HAP-1 (cell line): ENCODE results near the gene RNF215.
"Not testable (repeated sequence)": the region's sequence is repeated elsewhere in the genome, so short reads cannot be mapped to it uniquely, and the experiment has no call there.

Experiments used
- DNase-seq, 2 experiments: peaks; one replicate each; pipeline ENCODE4 v3.0.0-alpha.2; 2016 to 2020; ENCODE audit warnings: low spot score in 2 of 2
- H3K27me3 ChIP-seq: fragments of 250-450 bp; sonication (Bioruptor Pico); 2 replicates; pipeline ENCODE4 v1.5.1; 2020; ENCODE audit warnings: low read depth, mild to moderate bottlenecking, moderate library complexity
- H3K36me3 ChIP-seq: fragments of 250-450 bp; sonication (Bioruptor Pico); replicated peaks from 2 replicates; pipeline ENCODE4 v1.5.1; 2020; ENCODE audit warnings: mild to moderate bottlenecking
- H3K4me1 ChIP-seq: fragments of 250-450 bp; sonication (Bioruptor Pico); 2 replicates; pipeline ENCODE4 v1.5.1; 2020; ENCODE audit warnings: mild to moderate bottlenecking
- H3K4me3 ChIP-seq: fragments of 250-450 bp; sonication (Bioruptor Pico); 2 replicates; pipeline ENCODE4 v1.5.1; 2020; ENCODE audit warnings: mild to moderate bottlenecking, moderate library complexity
- H3K9me3 ChIP-seq: fragments of 250-450 bp; sonication (Bioruptor Pico); 2 replicates; pipeline ENCODE4 v1.5.1; 2020; ENCODE audit warnings: mild to moderate bottlenecking, moderate library complexity
- in situ Hi-C: fragments of 300-500 bp; cut with MboI; formaldehyde crosslinking; loops from 3 replicates; pipeline ENCODE4 v1.14.3; 2020; ENCODE audit warnings: low sequenced_read_pairs, inconsistent platforms, mixed read lengths

The RNF215 gene

DNA sequence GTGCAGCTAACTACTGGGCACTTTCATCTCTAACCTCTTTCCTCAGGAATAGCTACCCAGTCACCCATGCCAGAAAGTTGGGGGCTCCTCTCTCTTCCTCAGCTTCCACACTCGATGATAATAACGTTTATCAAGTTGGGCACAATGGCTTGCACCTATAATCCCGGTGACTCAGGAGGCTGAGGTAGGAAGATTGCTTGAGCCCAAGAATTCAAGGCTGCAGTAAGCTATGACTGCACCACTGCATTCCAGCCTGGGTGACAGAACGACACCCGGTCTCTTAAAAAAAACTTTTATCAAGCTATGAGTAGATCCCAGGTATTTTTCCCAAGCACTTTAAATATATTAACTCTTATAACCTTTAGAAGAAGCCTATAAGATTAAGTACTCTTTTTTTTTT is 32.6 kb downstream of the RNF215 start:
- in situ Hi-C loops, result no loop called here
- no peak overlapping the region for H3K4me3 ChIP-seq
- peaks cover 43% of the 10 kb centered on the region for H3K36me3 ChIP-seq
- H3K9me3 ChIP-seq, result no peaks in the 10 kb centered on the region
- DNase-seq, result no peak
- peaks cover 6% of the 10 kb centered on the region for H3K4me1 ChIP-seq
- no peaks in the 10 kb centered on the region for H3K27me3 ChIP-seq

- H3K27me3 ChIP-seq, result no peaks in the 10 kb centered on the region
- peaks cover 64% of the 10 kb centered on the region for H3K36me3 ChIP-seq
- in situ Hi-C loops, result no loop called here
- H3K4me1 ChIP-seq, result peaks cover 6% of the 10 kb centered on the region
- no peak for DNase-seq
- H3K4me3 ChIP-seq, result no peak overlapping the region
- no peaks in the 10 kb centered on the region for H3K9me3 ChIP-seq
Measured at GRCh38 chr22:30351226-30351625, 36.0 kb downstream of the RNF215 start.

GRCh38 chr22:30348809-30349208 is 38.4 kb downstream of the RNF215 start:
- no peaks in the 10 kb centered on the region for H3K27me3 ChIP-seq
- no peaks in the 10 kb centered on the region for H3K9me3 ChIP-seq
- H3K36me3 ChIP-seq, result peaks cover 84% of the 10 kb centered on the region
- in situ Hi-C loops, result no loop called here
- no peak overlapping the region for H3K4me3 ChIP-seq
- no peak for DNase-seq
- no peaks in the 10 kb centered on the region for H3K4me1 ChIP-seq

- Histone ChIP-seq H3K27me3 (no peaks in the 10 kb centered on the region), H3K4me3 (no peak overlapping the region), H3K36me3 (peaks cover 84% of the 10 kb centered on the region), H3K9me3 (no peaks in the 10 kb centered on the region), H3K4me1 (no peaks in the 10 kb centered on the region)
- in situ Hi-C loops, result no loop called here
- no peak for DNase-seq
Measured at GRCh38 chr22:30348404-30348803, 38.8 kb downstream of the RNF215 start.

DNA sequence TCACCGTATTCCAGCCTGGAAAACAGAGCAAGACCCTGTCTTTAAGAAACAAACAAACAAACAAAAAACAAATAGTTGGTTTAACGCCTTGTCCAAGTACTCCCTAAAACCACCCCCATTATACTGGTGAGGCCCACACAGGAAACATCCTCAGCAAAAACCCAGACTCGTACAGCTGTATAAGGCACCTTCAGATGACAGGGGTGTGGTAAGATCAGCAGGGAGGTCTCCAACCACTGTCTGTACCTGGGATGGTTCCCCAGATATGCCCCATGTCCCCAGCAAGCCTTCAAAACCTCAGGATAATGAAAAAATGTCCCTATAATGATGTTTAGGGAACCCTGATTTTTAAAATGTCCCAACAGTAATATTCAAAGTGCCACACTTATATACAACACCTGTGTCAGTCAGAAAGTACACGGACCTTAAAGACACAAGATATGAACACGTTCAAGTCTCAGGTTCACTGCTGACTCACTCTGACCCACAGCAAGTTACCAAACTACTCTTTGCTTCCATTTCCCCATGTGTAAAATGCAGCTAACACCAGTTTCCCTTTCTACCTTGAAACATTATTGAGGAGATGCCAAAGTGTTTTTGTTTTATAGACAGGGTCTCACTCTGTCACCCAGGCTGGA is 39.8 kb downstream of the RNF215 start:
- no peaks in the 10 kb centered on the region for H3K4me1 ChIP-seq
- in situ Hi-C loops, result no loop called here
- H3K4me3 ChIP-seq, result no peak overlapping the region
- H3K9me3 ChIP-seq, result no peaks in the 10 kb centered on the region
- no peak for DNase-seq
- no peaks in the 10 kb centered on the region for H3K27me3 ChIP-seq
- peaks cover 86% of the 10 kb centered on the region for H3K36me3 ChIP-seq

GRCh38 chr22:30344447-30345200 is 42.6 kb downstream of the RNF215 start:
- Histone ChIP-seq H3K4me3 (no peak overlapping the region), H3K9me3 (no peaks in the 10 kb centered on the region), H3K36me3 (peaks cover 89% of the 10 kb centered on the region), H3K27me3 (no peaks in the 10 kb centered on the region), H3K4me1 (no peaks in the 10 kb centered on the region)
- in situ Hi-C loops, result no loop called here
- DNase-seq, result no peak

- H3K4me3 ChIP-seq, result no peak overlapping the region
- H3K27me3 ChIP-seq, result no peaks in the 10 kb centered on the region
- H3K9me3 ChIP-seq, result no peaks in the 10 kb centered on the region
- in situ Hi-C loops, result no loop called here
- no peak for DNase-seq
- peaks cover 93% of the 10 kb centered on the region for H3K36me3 ChIP-seq
- H3K4me1 ChIP-seq, result no peaks in the 10 kb centered on the region
Measured at GRCh38 chr22:30340911-30341685, 46.1 kb downstream of the RNF215 start.

DNA sequence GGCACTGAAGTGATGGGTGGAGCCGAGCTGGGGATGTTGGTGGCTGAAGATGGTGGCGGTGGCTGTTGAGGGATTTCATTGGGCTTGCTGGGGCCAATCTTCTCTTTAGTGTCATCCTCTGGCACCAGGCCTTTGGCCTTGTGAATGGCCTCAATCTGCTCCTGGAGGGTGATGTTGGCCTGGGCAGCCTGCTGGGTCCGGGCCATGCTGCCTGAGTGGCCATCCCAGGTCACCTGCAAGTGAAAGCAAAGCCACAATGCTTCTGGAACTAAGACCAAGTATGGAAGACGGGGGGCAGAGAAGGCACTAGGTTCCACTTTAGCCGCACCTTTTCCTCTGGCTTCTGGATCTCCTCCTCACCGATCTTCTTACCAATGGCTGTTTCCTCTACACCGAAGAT is 48.4 kb downstream of the RNF215 start:
- Histone ChIP-seq H3K4me3 (no peak overlapping the region), H3K36me3 (peaks cover 93% of the 10 kb centered on the region), H3K27me3 (no peaks in the 10 kb centered on the region), H3K4me1 (no peaks in the 10 kb centered on the region), H3K9me3 (no peaks in the 10 kb centered on the region)
- in situ Hi-C loops, result no loop called here
- no peak for DNase-seq

DNA sequence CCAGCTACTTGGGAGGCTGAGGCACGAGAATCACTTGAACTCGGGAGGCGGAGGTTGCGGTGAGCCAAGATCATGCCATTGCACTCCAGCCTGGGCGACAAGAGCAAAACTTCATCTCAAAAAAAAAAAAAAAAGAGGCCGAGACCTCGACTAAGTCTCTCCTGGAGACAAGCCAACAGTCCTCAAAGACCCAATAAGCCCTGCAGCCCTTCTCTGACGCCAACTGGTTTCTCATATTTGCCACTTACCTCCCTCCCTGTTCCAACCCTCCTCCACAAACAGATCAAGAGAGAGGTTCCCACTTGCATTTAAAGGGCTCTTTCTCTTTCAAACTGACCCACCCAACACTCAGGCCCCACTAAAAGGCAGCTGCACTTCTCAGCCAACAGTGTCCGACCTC is 48.9 kb downstream of the RNF215 start:
- H3K4me3 ChIP-seq, H3K4me1 ChIP-seq, DNase-seq, H3K9me3 ChIP-seq, in situ Hi-C loops, H3K27me3 ChIP-seq: not testable (repeated sequence)
- H3K36me3 ChIP-seq, result peaks cover 93% of the 10 kb centered on the region

GRCh38 chr22:30337461-30337778 is 49.8 kb downstream of the RNF215 start:
- no peak for DNase-seq
- Histone ChIP-seq H3K27me3 (no peaks in the 10 kb centered on the region), H3K9me3 (no peaks in the 10 kb centered on the region), H3K36me3 (peaks cover 91% of the 10 kb centered on the region), H3K4me1 (no peaks in the 10 kb centered on the region), H3K4me3 (no peak overlapping the region)
- in situ Hi-C loops, result no loop called here

- Histone ChIP-seq H3K9me3 (no peaks in the 10 kb centered on the region), H3K4me1 (no peaks in the 10 kb centered on the region), H3K4me3 (no peak overlapping the region), H3K36me3 (peaks cover 88% of the 10 kb centered on the region), H3K27me3 (no peaks in the 10 kb centered on the region)
- in situ Hi-C loops, result no loop called here
- no peak for DNase-seq
Measured at GRCh38 chr22:30336752-30337460, 50.3 kb downstream of the RNF215 start.

- Histone ChIP-seq H3K4me1 (no peaks in the 10 kb centered on the region), H3K36me3 (peaks cover 79% of the 10 kb centered on the region)
Measured at GRCh38 chr22:30335236-30335635, 52.0 kb downstream of the RNF215 start.

GRCh38 chr22:30334646-30335045 is 52.6 kb downstream of the RNF215 start:
- Histone ChIP-seq H3K9me3 (no peaks in the 10 kb centered on the region), H3K4me3 (no peak overlapping the region), H3K4me1 (no peaks in the 10 kb centered on the region), H3K36me3 (peaks cover 74% of the 10 kb centered on the region), H3K27me3 (no peaks in the 10 kb centered on the region)
- DNase-seq, result no peak
- in situ Hi-C loops, result no loop called here

More at GRCh38 chr22:30335236-30335635, 52.0 kb downstream of the RNF215 start:
- Histone ChIP-seq H3K9me3 (no peaks in the 10 kb centered on the region), H3K27me3 (no peaks in the 10 kb centered on the region), H3K4me3 (no peak overlapping the region)
- in situ Hi-C loops, result no loop called here
- no peak for DNase-seq

GRCh38 chr22:30333707-30334087 is 53.5 kb downstream of the RNF215 start:
- Histone ChIP-seq H3K4me3 (no peak overlapping the region), H3K4me1 (no peaks in the 10 kb centered on the region), H3K9me3 (no peaks in the 10 kb centered on the region), H3K27me3 (no peaks in the 10 kb centered on the region), H3K36me3 (peaks cover 64% of the 10 kb centered on the region)
- in situ Hi-C loops, result no loop called here
- DNase-seq, result no peak
